Measurements from ENCODE around the gene HLA-C.

GRCh38 chr6:31225735-31226134 lies 46.2 kb downstream of the HLA-C start:
- no peak for TF ChIP-seq HDGF (IDR thresholded peaks at IDR 0.05; ENCODE audit: borderline replicate concordance)
- TF ChIP-seq ZNF384 (IDR thresholded peaks at IDR 0.05) = no peak
- no peak for TF ChIP-seq SUZ12 (IDR thresholded peaks at IDR 0.05)
- TF ChIP-seq TARDBP (IDR thresholded peaks at IDR 0.05) = no peak
- TF ChIP-seq ELF4 (IDR thresholded peaks at IDR 0.05) = no peak
- TF ChIP-seq CTBP1 (IDR thresholded peaks at IDR 0.05; ENCODE audit: borderline replicate concordance) = no peak
- TF ChIP-seq SP1 (IDR thresholded peaks at IDR 0.05) = no peak
- TF ChIP-seq FOXA1 (IDR thresholded peaks at IDR 0.05) = no peak
- TF ChIP-seq LEF1 (IDR thresholded peaks at IDR 0.05; ENCODE audit: borderline replicate concordance) = no peak

All from HEK293T (cell line).